NCI-H446 treated with DMSO at 0.1 percent for 48 hours (cell line): ENCODE results near the gene RAD9A.

Source experiments
- DNase-seq: peaks from one replicate; lab custom pipeline; 2025; lab: John Stamatoyannopoulos, UW

Gene RAD9A

GRCh38 chr11:67441098-67441563, 49.3 kb downstream of the RAD9A start:
- no peak for DNase-seq

- no peak for DNase-seq
Observed at GRCh38 chr11:67441731-67442351, 50.1 kb downstream of the RAD9A start.

- DNase-seq, result no peak
Observed at GRCh38 chr11:67442504-67443404, 51.0 kb downstream of the RAD9A start.

GRCh38 chr11:67445515-67445914, 53.7 kb downstream of the RAD9A start:
- DNase-seq, result no peak
